Calu3 (cell line): ENCODE results near the gene USP48. TPM values are rescaled to one million over a fixed set of nuclear protein-coding genes. Genes with fewer than 3 reads are reported as not detected.

Source experiments
- BruUV-seq: library from RNA; stranded (reverse); fragments of 400-500 nt; replicated peaks from 2 replicates; lab custom pipeline; 2021; lab: Mats Ljungman, UMichigan
- CTCF ChIA-PET: fragments of 300-600 bp; sonication (Branson Sonifier 250); formaldehyde crosslinking; loops from one replicate; lab custom pipeline; 2022; ENCODE audit warnings: antibody characterized with exemption; lab: Charles Lee
- DNase-seq: peaks from one replicate; pipeline ENCODE4 v3.0.0; 2022
- H3K27ac Mint-ChIP-seq: one replicate; pipeline ENCODE4 v1.8.0; 2022; ENCODE audit warnings: mixed read lengths; ENCODE audit not compliant: unreplicated experiment
- H3K27me3 Mint-ChIP-seq: one replicate; pipeline ENCODE4 v1.8.0; 2022; ENCODE audit warnings: mixed read lengths; ENCODE audit not compliant: unreplicated experiment
- H3K36me3 Mint-ChIP-seq: one replicate; pipeline ENCODE4 v1.8.0; 2022; ENCODE audit warnings: mild to moderate bottlenecking, moderate library complexity, mixed read lengths; ENCODE audit not compliant: insufficient read depth, unreplicated experiment
- H3K4me1 Mint-ChIP-seq: one replicate; pipeline ENCODE4 v1.8.0; 2022; ENCODE audit warnings: mild to moderate bottlenecking, low read depth, mixed read lengths; ENCODE audit not compliant: unreplicated experiment
- H3K4me3 Mint-ChIP-seq: one replicate; pipeline ENCODE4 v1.8.0; 2022; ENCODE audit warnings: mild to moderate bottlenecking, low read depth, moderate library complexity, mixed read lengths; ENCODE audit not compliant: unreplicated experiment
- H3K9me3 Mint-ChIP-seq: one replicate; pipeline ENCODE4 v1.8.0; 2022; ENCODE audit warnings: low read depth, mixed read lengths; ENCODE audit not compliant: unreplicated experiment
- intact Hi-C: fragments of 100-400 bp; cut with micrococcal nuclease; formaldehyde crosslinking; loops from one replicate; pipeline ENCODE4 v1.10.0; 2022; ENCODE audit not compliant: unreplicated experiment
- total RNA-seq: library from RNA; stranded (reverse); gene quantifications from 2 replicates; pipeline ENCODE4 v1.2.3, GENCODE V29; 2022
- TF ChIP-seq, protein P1 (sequence below): fragments of 200-600 bp; IDR thresholded peaks from one replicate; pipeline ENCODE4 v1.8.0; 2022; ENCODE audit warnings: antibody characterized with exemption; ENCODE audit not compliant: unreplicated experiment

USP48 gene
- total RNA-seq, 1 experiment from 2014 or later, result 56.6 TPM

DNA sequence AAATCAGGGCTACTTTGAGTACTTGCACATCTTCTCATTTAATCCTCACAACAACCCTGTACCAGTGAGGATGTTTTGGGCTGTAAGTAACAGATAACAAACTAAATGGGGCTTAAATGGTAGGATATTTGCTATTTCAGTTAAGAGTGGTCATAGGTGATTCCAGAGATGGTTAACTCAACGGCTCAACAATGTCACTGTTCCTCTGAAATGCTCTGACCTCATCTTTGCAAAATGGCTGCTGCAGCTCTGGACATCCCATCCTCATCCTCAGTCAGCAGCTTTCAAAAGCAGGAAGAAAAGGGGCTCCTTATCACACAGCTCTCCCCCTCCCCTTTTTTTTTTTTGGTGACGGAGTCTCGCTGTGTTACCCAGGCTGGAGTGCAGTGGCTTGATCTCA lies 30.6 kb upstream of the USP48 start:
- intact Hi-C loops, result no loop called here
- DNase-seq, result no peak
- H3K4me1 Mint-ChIP-seq, result peaks cover 26% of the 10 kb centered on the region
- peaks cover 24% of the 10 kb centered on the region for H3K36me3 Mint-ChIP-seq
- CTCF ChIA-PET, result no interaction called here
- no peak overlapping the region for H3K4me3 Mint-ChIP-seq
- H3K27me3 Mint-ChIP-seq, result no peaks in the 10 kb centered on the region
- TF ChIP-seq, protein P1, sequence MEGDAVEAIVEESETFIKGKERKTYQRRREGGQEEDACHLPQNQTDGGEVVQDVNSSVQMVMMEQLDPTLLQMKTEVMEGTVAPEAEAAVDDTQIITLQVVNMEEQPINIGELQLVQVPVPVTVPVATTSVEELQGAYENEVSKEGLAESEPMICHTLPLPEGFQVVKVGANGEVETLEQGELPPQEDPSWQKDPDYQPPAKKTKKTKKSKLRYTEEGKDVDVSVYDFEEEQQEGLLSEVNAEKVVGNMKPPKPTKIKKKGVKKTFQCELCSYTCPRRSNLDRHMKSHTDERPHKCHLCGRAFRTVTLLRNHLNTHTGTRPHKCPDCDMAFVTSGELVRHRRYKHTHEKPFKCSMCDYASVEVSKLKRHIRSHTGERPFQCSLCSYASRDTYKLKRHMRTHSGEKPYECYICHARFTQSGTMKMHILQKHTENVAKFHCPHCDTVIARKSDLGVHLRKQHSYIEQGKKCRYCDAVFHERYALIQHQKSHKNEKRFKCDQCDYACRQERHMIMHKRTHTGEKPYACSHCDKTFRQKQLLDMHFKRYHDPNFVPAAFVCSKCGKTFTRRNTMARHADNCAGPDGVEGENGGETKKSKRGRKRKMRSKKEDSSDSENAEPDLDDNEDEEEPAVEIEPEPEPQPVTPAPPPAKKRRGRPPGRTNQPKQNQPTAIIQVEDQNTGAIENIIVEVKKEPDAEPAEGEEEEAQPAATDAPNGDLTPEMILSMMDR, result no peak
- no peaks in the 10 kb centered on the region for H3K9me3 Mint-ChIP-seq
- BruUV-seq, result no TSS peak
- no peak overlapping the region for H3K27ac Mint-ChIP-seq

DNA sequence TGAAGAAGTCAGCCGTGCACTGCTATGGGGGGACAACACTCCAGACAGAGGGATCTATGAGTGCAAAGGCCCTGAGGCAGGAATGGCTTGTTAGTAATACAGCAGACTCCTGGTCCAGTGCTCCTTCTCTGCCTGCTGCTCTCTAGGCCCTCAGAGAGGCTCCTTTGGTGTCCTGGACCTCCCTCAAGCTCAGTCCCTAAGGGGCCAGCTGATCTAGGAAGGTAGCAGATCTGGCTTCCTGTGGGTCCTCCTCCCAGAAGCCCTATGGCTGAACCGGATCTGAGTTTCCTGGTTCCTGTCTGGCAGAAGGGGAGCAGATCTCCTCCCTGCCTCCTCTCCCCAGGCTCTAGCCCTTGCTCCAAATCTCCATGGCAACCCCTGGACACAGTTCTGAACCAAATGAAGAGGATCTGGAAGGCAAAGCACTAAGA lies 28.9 kb upstream of the USP48 start, which contains the start of gene LDLRAD2:
Gene LDLRAD2, plus strand, starts transcription at position 391 of the 431 bp plus-strand sequence. CDS start 187 bp downstream, outside the sequence.
- H3K4me1 Mint-ChIP-seq, result peaks cover 21% of the 10 kb centered on the region

DNA sequence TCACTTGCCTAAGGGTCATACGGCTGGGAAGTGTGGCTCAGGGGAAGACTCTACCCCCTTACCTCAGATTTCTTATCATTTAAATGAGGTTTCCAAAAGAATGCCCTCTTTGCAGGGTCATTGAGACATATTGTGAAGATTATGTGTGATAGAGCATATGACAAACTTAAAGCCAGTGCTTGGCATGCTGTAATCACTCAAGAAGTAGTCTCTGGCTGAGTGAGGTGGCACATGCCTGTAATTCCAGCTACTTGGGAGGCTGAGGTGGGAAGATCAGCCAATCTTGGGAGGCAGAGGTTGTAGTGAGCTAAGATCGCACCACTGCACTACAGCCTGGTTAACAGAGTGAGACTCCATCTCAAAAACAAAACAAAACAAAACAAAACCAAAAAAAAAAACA lies 21.6 kb upstream of the USP48 start:
- Mint-ChIP-seq H3K27me3 (no peaks in the 10 kb centered on the region), H3K36me3 (no peaks in the 10 kb centered on the region), H3K9me3 (no peaks in the 10 kb centered on the region), H3K4me1 (no peaks in the 10 kb centered on the region), H3K4me3 (no peak overlapping the region), H3K27ac (no peak overlapping the region)
- DNase-seq, result no peak
- intact Hi-C loops, result no loop called here
- no TSS peak for BruUV-seq
- CTCF ChIA-PET, result no interaction called here
- TF ChIP-seq, protein P1, result no peak

More for the DNA sequence above, 28.9 kb upstream of the USP48 start, which contains the start of gene LDLRAD2:
- TF ChIP-seq, protein P1, result no peak
- no peak for DNase-seq
- Mint-ChIP-seq H3K4me3 (no peak within 1 kb of the TSS), H3K27me3 (no peaks in the 10 kb centered on the region), H3K36me3 (peaks cover 16% of the 10 kb centered on the region), H3K27ac (no peak within 1 kb of the TSS), H3K9me3 (no peaks in the 10 kb centered on the region)
- intact Hi-C loops, result no loop called here
- no TSS peak for BruUV-seq
- CTCF ChIA-PET, result no interaction called here

DNA sequence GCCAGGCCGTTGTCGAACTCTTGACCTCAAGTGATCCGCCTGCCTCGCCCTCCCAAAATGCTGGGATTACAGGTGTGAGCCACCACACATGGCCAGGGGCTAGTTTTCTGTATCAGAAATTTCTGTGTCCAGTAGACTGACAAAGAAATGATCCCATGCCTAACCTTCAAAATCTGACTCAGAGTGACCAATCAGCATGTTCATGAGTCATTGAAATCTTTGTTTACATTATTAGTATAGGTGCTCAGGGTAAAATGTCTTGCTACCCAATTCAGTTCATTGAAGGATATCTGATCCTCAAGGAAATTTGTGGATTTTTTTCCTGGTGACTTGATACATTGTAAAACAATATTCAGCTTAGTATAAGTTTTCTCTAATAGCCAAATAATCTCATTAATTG lies 18.2 kb upstream of the USP48 start:
- CTCF ChIA-PET, result interaction anchor here (1.4 kb wide), 1 partner anchor 10 kb away, joined by 4 read pairs; no protein-coding TSS in a partner anchor
- Mint-ChIP-seq H3K27me3 (no peaks in the 10 kb centered on the region), H3K36me3 (no peaks in the 10 kb centered on the region), H3K9me3 (no peaks in the 10 kb centered on the region), H3K27ac (no peak overlapping the region), H3K4me3 (no peak overlapping the region), H3K4me1 (no peaks in the 10 kb centered on the region)
- peak; percentile 6 for DNase-seq
- TF ChIP-seq, protein P1, result no peak
- intact Hi-C loops, result no loop called here
- no TSS peak for BruUV-seq
